DND-41 (cell line): ENCODE data around the gene RBL2.
"Not testable (repeated sequence)": the region's sequence is repeated elsewhere in the genome, so short reads cannot be mapped to it uniquely, and the experiment has no call there.

Experiments used
- CTCF ChIP-seq: IDR thresholded peaks from 2 replicates; pipeline ENCODE4 v1.5.1; 2012; ENCODE audit warnings: borderline replicate concordance, low read length, moderate library complexity, mild to moderate bottlenecking; ENCODE audit not compliant: poor library complexity, severe bottlenecking; ENCODE audit errors: extremely low read depth
- EZH2 ChIP-seq: IDR thresholded peaks from 3 replicates; pipeline ENCODE4 v1.6.1; 2012; ENCODE audit warnings: borderline replicate concordance, low read depth, mild to moderate bottlenecking, moderate library complexity, low read length, inconsistent platforms; ENCODE audit not compliant: severe bottlenecking

DNA sequence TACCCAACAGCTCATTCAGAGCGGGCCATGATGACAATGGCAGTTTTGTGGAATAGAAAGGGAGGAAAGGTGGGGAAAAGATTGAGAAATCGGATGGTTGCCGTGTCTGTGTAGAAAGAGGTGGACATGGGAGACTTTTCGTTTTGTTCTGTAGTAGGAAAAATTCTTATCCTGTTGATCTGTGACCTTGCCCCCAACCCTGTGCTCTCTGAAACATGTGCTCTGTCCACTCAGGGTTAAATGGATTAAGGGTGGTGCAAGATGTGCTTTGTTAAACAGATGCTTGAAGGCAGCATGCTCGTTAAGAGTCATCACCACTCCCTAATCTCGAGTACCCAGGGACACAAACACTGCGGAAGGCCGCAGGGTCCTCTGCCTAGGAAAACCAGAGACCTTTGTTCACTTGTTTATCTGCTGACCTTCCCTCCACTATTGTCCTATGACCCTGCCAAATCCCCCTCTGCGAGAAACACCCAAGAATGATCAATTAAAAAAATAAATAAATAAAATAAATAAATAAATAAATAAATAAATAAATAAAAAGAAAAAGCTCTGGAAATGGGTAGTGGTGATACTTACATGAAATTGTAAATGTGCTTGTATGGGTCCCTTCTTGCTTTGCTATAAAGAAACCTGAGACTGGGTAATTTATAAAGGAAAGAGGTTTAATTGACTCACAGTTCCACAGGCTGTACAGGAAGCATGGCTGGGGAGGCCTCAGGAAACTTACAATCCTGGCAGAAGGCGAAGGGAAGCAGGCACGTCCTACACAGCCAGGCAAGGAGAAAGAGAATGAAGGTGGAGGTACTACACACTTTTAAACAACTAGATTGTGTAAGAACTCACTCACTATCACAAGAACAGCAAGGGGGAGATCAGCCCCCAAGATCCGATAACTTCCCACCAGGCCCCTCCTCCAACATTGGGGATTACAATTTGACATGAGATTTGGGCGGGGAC lies 105.8 kb downstream of the RBL2 start:
- TF ChIP-seq CTCF, EZH2: not testable (repeated sequence)
